HG03196 (cell line): ENCODE data around the gene MTX1.
"Not testable (repeated sequence)": the region's sequence is repeated elsewhere in the genome, so short reads cannot be mapped to it uniquely, and the experiment has no call there.

Experiments
- ATAC-seq: cut with Tn5 transposase; IDR thresholded peaks from one replicate; pipeline ENCODE4 v1.9.1; 2021; ENCODE audit not compliant: unreplicated experiment

Gene MTX1

GRCh38 chr1:155208541-155209311, at the start of gene MTX1:
TSS of gene MTX1 (plus strand) at chr1:155208695. CDS start at chr1:155208805, 110 bp downstream.
- peak; percentile 62 for ATAC-seq

GRCh38 chr1:155158991-155159390, 49.5 kb upstream of the MTX1 start:
- no peak for ATAC-seq

GRCh38 chr1:155160128-155160527, 48.4 kb upstream of the MTX1 start:
- no peak for ATAC-seq

DNA sequence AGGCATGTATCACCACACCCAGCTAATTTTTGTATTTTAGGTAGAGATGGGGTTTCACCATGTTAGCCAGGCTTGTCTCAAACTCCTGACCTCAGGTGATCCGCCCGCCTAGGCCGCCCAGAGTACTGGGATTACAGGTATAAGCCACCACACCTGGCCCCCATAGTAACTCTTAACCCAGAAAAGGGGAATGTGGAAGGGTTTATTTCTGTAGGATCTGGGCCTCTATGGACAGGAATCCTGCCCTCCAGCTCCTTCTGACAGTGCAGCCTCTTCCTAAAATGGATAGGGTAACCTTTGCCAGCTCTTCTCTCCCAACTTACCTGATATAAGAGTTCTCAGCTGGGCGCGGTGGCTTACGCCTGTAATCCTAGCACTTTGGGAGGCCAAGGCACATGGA, 45.9 kb upstream of the MTX1 start:
- ATAC-seq = not testable (repeated sequence)

DNA sequence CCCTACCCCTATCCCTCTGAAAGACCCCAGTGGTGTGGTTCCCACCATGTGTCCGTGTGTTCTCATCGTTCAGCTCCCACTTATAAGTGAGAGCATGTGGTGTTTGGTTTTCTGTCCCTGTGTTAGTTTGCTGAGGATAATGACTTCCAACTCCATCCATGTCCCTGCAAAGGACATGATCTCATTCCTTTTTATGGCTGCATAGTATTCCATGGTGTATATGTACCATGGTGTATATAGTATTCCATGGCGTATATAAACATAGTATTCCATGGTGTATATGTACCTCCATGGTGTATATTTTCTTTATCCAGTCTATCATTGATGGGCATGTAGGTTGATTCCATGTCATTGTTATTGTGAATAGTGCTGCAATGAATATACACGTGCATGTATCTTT, 44.7 kb upstream of the MTX1 start:
- not testable (repeated sequence) for ATAC-seq

DNA sequence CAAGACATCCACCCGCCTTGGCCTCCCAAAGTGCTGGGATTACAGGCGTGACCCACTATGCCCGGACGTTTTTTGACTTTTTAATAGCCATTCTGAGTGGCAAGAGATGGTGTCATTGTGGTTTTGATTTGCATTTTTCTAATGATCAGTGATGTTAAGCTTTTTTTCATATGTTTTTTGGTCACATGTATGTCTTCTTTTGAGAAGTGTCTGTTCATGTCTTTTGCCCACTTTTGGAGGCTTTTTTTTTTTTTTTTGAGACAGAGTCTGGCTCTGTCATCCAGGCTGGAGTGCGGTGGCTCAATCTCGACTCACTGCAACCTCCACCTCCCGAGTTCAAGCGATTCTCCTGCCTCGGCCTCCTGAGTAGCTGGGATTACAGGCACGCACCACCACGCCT, 43.9 kb upstream of the MTX1 start:
- ATAC-seq = not testable (repeated sequence)

GRCh38 chr1:155166051-155166470, 42.4 kb upstream of the MTX1 start:
- no peak for ATAC-seq

DNA sequence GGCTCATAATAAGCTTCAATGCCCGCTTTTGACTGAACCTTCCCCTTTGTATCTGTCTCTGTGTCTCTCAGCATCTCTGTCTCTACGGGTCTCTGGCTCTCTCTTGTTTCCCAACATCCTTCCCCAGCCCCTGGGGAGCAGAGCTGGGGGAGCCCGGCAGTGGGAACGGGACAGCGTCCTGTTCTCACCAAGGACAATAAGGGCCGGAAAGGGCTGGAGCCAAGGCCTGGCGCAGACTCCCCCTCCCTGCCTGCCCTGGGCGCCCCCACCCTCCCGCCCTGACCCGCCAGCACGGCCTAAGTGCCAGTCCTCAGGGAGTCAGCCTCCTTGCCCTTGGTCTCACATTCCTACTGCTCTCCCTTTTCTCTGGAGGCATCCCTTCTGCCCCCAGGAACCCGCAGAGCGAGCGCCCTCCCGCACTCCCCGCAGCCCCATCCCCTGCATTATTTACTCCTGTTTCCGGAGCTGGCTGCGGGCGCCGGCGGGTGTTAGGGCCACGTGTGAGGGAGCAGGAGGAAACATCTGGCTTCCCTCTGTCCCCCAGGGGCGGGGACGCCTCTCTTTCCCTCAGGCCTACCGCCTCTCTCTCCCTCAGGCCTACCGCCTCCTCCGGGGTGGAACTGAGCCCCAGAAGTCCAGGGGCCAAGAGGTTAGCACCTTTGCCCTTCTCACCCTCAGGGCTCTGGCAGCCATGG, 41.9 kb upstream of the MTX1 start:
- ATAC-seq = no peak

GRCh38 chr1:155167166-155168104, 41.1 kb upstream of the MTX1 start:
- peak; percentile 48 for ATAC-seq

GRCh38 chr1:155168105-155168445, 40.4 kb upstream of the MTX1 start:
- ATAC-seq = not testable (repeated sequence)

- no peak for ATAC-seq
Measured at GRCh38 chr1:155168456-155169210, 39.9 kb upstream of the MTX1 start.

DNA sequence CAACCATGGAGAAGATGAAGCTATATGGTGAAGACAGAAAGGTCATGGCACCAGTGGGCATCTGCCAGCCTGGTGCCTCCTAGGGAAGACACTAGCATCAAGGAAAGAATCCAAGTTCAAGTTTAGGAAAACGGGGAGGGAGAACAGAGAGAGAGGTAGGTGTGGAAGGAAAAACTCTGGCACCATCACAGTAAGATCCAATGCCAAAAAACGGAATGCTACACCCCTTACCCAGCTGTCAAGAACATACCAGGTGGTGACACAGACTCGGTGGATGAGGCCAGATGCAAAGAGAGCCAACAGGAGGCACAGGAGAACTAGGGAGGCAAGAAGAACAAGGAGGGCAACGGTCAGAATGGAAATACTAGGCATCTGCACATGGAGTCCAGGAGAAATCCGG, 39.0 kb upstream of the MTX1 start:
- no peak for ATAC-seq

DNA sequence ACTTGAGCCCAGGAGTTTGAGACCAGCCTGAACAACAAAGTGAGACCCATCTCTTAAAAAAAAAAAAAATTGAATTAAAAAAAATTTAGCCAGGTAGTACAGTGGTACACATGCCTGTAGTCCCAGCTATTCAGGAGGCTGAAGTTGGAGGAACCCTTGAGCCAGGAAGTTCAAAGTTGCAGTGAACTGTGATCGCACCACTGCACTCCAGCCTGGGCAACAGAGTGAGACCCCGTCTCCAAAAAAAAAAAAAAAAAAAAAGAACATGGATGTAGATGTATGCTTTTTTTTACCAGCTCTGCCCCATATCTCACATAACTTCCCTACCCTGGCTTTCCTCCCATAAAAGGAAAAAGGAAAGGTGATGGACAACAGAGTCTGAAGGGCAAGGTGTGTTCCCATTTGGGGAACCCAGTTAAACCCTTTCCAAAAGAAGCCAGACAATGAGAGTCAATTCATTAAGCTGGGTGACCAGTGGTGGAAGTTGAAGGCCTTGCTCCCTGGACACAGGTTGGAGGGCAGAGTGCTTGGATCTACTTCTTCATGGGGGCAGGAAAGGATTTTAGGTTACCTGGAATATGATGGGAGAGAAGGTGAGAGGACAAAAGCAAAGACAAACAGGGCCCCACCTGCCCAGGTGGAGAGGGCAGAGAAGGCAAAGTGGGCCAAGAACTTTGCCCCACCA, 38.3 kb upstream of the MTX1 start:
- ATAC-seq = no peak

DNA sequence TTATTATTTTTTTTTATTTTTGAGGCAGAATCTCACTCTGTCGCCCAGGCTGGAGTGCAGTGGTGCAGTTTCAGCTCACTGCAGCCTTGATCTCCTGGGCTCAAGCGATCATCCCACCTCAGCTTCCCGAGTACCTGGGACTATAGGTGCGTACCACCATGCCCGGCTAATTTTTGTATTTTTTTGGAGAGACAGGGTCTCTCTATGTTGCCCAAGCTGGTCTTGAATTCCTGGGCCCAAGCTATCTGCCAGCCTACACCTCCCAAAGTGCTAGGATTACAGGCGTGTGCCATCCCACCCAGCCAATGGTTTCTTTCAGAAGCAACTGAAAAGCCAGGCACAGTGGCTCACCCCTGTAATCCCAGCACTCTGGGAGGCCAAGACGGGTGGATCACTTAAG, 37.7 kb upstream of the MTX1 start:
- no peak for ATAC-seq

DNA sequence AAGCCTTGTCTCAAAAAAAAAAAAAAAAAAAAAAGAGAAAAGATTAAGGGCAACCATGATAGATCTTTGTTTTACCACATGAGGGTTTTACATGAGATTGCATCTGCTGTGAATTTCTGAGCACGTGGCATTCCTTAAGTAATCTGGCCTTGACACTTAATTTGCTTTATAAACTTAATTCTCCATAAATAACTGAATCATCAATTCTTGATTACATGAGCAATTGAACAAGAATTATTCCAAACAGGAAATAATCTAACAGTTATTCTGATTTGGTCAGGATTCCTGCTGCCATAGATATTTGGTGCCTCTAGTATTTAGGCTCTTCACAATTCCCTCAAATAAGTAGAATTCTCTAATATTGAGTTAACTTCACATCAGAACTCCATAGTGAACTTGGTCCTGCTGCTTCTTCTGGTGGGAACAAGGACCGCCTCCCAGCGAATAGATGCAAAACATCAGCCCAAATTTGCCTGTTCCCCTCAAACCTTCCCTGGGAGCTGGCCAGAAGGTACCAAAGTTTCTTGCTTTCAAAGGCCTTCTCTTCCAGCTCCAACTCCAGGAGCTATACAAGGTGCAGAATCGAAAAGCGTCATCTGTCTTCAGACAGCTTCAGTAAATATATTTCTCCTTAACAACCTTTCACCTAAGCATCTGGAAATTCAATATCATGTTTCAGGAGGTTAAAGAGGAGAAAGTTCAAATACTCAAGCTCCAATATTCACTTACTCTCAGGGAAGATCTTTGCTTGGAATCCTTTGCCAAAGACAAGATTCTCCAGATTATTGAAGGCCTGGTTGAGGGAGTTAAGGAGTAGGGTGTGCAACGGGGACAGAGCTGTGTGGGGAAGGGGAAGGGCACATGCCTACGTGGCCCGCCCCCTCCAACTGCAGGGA, 36.4 kb upstream of the MTX1 start:
- ATAC-seq = peak; percentile 8

- ATAC-seq = peak; percentile 68
Measured at GRCh38 chr1:155172732-155173477, 35.6 kb upstream of the MTX1 start, which contains the start of gene KRTCAP2. TSS of gene KRTCAP2 (minus strand) at chr1:155173304. CDS start at chr1:155173224, 80 bp downstream.

GRCh38 chr1:155173478-155174323, 34.8 kb upstream of the MTX1 start, which contains the start of gene TRIM46:
TSS of gene TRIM46 (plus strand) at chr1:155173849. CDS start at chr1:155173967, 118 bp downstream.
- no peak for ATAC-seq
